HG03066 (cell line): Measurements from ENCODE around the gene ETV6.

Experiments
- ATAC-seq: cut with Tn5 transposase; IDR thresholded peaks from one replicate; pipeline ENCODE4 v1.9.1; 2021; ENCODE audit warnings: low read depth; ENCODE audit not compliant: unreplicated experiment

The ETV6 gene

GRCh38 chr12:11768233-11768965, 118.9 kb downstream of the ETV6 start:
- no peak for ATAC-seq

- no peak for ATAC-seq
Measured at GRCh38 chr12:11769723-11770514, 120.4 kb downstream of the ETV6 start.

GRCh38 chr12:11771356-11771755, 121.9 kb downstream of the ETV6 start:
- ATAC-seq, result no peak

- no peak for ATAC-seq
Measured at GRCh38 chr12:11771895-11772502, 122.5 kb downstream of the ETV6 start.

GRCh38 chr12:11773889-11774677, 124.6 kb downstream of the ETV6 start:
- ATAC-seq, result no peak

GRCh38 chr12:11774821-11775220, 125.3 kb downstream of the ETV6 start:
- no peak for ATAC-seq

- ATAC-seq, result no peak
Measured at GRCh38 chr12:11776316-11776715, 126.8 kb downstream of the ETV6 start.

GRCh38 chr12:11777451-11777850, 128.0 kb downstream of the ETV6 start:
- no peak for ATAC-seq

GRCh38 chr12:11777962-11778361, 128.5 kb downstream of the ETV6 start:
- ATAC-seq, result no peak

- ATAC-seq, result no peak
Measured at GRCh38 chr12:11778713-11779685, 129.5 kb downstream of the ETV6 start.

- ATAC-seq, result peak; percentile 87
Measured at GRCh38 chr12:11780521-11781101, 131.1 kb downstream of the ETV6 start.

- no peak for ATAC-seq
Measured at GRCh38 chr12:11782914-11783420, 133.5 kb downstream of the ETV6 start.

GRCh38 chr12:11785712-11786111, 136.2 kb downstream of the ETV6 start:
- ATAC-seq, result no peak

- ATAC-seq, result no peak
Measured at GRCh38 chr12:11786638-11787365, 137.3 kb downstream of the ETV6 start.

GRCh38 chr12:11787437-11787836, 138.0 kb downstream of the ETV6 start:
- ATAC-seq, result no peak

- no peak for ATAC-seq
Measured at GRCh38 chr12:11787933-11788849, 138.7 kb downstream of the ETV6 start.

GRCh38 chr12:11793921-11794710, 144.6 kb downstream of the ETV6 start:
- no peak for ATAC-seq
